TTC549 (cell line): Measurements from ENCODE around the gene ZNF576.
"Not testable (repeated sequence)": the region's sequence is repeated elsewhere in the genome, so short reads cannot be mapped to it uniquely, and the experiment has no call there.

Experiments
- FAIRE-seq: peaks from 2 replicates; lab custom pipeline; 2012; peaks lifted over from hg19 to GRCh38; lab: Jason Lieb, UNC

The ZNF576 gene

DNA sequence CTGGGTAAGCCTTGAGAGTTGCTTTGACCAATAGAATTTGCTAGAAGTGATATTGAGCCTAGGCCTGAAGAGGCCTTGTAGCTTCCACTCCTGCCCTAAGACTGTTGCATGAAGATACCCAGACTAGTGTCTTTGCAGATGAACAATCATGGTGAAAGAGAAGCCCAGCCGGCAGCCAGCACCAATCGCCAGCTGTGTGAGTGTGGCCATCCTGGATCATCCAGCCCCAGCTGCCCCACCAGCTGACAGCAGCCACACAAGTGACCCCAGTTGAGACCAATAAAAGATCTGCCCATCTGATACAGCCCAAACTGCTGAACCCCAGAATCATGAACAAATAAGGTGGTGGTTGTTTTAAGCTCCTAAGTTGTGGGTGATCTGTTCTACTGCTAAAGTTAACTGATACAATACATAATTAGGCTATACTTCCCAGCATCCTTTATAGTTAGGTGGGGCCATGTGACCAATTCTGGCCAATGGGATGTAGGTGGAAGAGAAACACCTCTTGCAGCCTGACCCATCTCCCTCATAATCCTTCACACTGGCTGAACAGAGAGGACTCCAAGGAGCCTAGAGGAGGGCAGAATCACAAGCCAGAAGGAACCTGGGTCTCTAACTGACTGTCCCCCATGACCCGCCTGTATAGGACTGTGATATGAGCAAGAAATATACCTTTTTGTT, 32.4 kb downstream of the ZNF576 start:
- no peak for FAIRE-seq

DNA sequence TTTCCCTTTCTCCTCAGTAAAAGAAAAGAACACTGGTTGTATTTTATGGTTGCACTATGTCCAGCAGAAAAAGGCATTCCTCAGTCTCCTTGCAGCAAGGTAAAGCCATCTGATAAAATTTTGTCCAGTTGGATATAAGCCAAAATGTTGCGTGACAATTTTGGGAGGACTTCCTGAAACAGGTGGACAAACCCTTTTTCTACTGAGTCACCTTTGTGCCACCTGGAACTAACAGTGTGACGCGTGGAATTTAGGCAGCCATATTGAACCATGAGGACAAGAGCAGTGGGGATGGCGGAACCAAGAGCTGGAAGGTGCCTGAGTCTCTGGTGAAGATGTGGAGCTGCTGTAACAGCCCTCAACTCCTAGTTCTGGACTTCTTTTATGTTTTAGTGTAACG, 35.1 kb downstream of the ZNF576 start:
- no peak for FAIRE-seq

DNA sequence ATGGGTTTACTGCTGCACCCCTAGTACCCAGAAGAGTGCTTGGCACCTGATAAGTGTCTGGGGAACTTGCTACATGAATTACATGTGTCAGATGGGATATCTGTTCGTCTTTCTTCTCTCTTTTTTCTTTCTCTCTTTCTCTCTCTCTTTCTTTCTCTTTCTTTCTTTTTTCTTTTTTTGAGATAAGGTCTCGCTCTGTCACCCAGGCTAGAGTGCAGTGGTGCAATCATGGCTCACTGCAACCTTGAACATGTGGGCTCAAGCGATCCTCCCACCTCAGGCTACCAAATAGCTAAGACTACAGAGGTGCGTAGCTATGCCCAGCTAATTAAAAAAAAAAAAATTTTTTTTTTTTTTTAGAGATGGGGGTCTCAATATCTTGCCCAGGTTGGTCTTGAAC, 37.1 kb downstream of the ZNF576 start:
- no peak for FAIRE-seq

DNA sequence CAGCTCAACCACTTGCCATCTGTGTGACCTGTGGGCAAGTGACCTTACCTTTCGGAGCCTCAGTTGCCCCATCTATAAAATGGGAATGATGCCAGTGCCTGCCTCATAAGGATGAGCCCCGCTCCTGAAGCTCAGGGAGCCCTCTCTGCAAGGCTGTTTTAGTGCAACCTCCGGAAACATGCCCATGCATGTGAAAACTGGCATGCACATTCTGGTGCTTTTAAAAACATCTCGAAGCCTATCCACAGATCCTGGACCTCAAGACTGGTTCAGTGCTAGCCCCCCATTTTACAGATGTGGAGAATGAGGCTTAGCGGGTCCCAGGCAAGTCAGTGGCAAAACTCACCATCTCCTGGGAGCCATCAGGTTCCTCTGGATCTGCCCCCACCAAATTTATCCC, 37.7 kb downstream of the ZNF576 start:
- FAIRE-seq, result no peak

DNA sequence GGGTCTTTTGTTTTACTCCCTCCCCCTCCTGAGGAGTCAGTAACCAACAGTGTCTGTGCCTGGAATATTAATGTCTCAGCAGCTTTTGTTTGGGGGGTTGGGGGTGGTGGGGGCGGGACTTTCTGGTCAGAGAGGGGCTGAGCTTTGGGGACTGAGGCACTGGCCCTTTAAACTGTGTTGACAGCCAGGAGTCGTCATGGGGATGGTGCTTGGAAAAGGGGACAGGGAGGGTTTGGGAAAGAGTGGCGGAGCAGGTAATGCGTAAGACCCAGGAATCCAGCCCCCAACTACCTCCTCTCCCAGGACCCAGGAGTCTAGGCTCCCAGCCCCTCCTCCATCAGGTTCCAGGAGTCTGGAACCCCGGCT, 38.1 kb downstream of the ZNF576 start:
- FAIRE-seq, result no peak

DNA sequence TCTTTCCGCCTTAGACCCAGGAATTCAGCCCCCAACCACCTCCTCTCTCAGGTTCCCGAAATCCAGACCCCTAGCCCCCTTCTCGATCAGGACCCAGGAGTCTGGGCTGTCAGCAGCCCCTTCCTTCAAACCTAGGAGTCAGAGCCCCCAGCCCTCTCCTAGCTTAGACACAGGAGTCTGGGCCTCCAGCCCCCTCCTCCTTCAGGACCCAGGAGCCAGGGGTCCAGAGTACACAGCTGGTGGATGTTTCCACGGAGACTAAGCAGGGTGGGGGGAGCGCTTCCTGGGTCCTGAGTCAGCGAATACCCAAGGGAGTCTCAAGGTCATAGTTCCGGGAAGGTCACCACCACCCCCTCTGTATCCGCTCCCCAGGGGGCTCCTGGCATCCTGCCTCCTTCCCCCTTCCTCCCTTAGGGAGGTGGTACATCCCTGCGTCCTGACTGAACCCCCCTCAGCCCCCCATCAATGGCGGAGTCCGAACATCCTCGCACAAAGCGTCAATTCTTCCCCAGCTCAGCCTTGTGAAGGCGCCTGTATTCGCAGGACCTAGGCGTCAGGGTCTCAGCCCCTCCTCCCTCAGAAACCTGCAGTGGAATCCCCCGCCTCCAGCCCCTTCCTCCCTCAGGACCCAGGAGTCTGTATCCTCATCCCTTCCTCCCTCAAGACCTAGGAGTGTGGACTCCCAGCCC, 38.6 kb downstream of the ZNF576 start:
- no peak for FAIRE-seq

DNA sequence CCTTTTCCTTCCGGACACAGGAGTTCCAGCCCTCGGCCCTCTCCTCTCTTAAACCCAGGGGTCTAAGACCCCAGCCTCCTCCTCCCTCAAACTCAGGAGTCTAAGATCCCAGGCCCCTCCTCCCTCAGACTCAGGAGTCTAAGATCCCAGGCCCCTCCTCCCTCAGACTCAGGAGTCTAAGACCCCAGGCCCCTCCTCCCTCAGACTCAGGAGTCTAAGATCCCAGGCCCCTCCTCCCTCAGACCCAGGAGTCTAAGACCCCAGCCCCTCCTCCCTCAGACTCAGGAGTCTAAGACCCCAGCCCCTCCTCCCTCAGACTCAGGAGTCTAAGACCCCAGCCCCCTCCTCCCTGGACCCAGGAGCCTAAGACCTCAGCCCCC, 39.2 kb downstream of the ZNF576 start:
- FAIRE-seq, result not testable (repeated sequence)

DNA sequence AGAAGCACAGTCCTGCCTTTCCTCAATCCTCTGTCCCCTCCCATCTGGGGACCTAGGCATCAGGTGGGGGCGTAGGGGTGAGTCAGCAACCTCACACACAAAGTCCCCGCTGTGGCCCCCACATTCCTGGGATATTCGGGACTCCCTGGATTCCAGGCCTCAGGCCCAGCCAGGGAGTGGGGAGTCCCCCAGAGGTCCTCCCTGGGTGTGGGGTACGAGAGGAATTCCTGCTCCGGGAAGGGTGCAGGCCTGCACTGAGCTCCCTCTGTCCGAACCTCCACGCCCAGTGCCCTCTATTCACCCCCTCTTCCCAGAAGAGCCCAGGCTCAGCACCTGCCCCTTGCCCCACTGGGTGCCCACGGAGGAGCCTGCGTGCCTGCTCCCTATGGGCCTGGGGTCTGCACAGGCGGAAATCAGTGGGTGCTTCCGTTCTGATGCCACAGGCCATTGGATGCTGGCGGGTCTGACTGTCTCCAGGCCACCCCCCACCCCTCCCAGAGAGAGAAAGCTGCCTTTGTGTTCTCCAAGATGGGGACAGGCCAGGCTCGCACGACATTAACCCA, 39.8 kb downstream of the ZNF576 start:
- FAIRE-seq, result no peak

DNA sequence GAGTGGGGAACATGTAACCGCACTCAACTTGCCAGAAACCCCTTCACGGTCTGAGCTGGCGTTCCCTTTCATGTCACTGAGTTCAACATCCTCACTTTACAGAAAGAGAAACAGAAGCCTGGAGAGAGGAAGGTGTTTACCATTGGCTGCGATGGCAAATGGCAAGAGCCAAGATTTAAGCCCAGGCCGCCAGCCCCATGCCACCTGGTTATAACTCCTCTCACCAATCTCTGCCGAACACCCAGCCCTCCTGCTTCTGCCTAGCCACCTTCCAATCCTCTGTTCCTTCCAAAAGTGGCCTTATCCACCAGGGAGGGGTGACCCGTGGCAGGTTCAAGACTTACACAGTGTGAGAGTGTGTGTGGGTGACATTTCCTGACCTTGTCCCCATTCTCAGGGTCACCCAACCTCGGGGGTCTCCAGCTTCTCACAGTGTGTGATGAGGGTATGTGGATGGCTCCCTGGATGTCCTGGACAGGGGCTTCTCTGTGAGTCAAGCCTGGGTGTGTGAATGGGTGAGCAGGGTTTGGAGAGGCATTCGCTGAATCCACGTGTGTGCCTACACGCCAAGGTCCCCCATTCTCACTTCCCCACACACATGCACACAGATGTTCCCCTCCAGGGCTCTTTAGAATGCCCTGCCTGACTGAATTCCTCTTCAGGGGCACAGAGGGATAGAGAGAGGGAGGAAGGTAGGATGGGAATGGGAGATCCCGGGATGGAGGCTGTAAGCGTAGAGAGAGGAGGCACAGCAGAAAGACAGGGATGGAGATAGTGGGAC, 42.0 kb downstream of the ZNF576 start:
- FAIRE-seq, result no peak

DNA sequence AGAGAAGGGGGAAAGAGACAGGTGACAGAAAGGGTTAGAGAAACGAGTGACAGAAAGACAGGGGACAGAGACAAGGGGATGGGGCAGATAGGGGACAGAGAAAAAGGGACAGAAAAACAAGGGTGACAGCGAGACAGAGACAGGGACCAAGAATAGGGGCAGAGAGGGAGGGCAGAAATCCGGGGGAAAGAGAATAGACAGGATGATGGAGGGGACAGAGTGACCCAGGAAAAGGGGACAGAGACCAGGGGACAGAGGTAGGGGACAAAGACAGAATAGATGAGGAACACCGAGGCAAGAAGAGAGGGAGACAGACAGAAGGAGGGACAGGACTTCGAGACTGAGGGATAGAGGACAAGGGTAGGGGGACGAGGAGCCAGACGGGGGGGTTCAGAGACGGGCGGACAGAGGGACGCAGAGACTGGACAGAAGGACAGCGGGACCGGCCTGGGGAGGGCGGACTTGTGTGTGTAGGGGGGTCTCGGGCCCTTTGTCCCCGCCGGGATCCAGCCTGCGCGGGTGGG, 42.7 kb downstream of the ZNF576 start:
- no peak for FAIRE-seq

DNA sequence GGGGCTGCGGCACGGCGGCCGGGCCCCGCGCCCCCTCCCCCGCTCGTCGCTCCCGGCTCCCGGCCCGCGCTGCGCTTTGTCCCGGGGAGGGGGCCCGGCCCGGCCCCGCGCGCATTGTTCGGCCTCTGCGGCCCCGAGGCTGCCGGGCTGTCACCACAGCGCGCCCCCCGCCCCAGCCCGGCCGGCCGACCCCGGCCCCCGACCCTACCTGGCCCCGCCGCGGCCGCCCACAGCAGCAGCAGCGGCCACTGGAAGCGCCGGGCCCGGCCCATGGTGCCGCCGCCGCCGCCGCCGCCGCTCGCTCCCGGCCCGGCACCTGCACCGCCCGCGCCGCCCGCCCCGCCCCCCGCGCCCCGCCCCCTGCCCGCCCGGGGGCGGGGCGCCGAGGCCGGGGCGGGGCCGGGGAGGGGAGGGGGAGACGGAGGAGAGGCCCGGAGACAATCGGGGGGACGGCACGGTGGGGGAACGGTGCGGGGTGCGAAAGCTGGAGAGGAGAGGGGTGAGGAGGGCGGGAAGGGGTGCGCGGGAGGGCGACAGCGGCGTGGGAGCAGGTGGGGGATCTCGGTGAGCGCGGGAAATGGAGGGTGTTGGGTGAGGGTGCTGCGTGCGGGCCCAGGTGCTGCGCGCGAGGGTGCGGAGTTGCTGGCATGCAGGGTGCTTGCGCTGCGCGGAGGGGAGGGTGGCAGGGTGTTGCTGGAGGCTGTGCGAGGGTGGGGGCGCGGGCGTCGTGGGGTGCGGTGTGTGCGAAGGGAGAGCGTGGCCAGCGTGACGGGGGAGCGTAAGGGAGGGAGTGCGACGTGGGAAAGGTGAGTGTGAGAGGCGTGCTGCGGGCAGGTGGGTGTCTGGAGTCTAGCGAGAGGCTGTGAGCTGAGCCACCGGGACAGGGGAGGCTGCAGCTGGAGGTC, 43.4 kb downstream of the ZNF576 start, which contains the start of gene CADM4:
CADM4 (minus strand) TSS at position 332 of the 905 bp plus-strand sequence; CDS start at position 272, 60 bp downstream.
- no peak for FAIRE-seq

DNA sequence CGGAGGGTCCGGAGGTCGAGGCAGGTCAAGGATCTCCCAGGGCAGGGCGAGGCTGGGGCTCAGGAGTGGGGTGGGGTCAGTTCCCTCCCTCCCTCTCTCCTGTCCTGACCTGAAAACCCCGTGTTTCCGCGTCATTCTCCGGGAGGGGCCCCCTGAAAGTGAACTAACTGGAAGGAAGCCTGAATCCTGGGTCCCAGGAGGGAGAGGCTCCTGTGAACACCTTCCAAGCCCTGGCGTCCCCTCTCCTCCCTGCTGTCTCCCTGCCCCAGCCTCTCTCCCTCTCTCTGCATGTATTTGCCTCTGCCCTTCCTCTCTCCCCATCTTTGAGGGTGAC, 44.0 kb downstream of the ZNF576 start:
- FAIRE-seq, result no peak

DNA sequence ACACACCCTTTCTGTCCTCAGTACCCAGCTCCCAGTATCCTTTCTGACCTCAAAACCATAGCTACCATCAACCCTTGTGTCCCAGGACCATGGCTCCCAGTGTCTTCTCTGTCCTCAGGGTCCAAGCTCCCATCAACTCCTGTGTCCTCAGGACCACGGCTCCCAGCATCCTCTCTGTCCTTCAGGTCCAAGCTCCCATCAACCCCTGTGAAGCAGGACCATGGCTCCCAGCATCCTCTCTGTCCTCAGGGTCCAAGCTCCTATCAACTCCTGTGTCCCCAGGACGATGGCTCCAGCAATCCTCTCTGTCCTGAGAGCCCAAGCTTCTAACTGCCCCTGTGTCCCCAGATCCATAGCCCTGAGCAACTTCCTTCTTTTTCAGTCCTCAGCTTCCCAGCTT, 44.9 kb downstream of the ZNF576 start:
- FAIRE-seq, result no peak

DNA sequence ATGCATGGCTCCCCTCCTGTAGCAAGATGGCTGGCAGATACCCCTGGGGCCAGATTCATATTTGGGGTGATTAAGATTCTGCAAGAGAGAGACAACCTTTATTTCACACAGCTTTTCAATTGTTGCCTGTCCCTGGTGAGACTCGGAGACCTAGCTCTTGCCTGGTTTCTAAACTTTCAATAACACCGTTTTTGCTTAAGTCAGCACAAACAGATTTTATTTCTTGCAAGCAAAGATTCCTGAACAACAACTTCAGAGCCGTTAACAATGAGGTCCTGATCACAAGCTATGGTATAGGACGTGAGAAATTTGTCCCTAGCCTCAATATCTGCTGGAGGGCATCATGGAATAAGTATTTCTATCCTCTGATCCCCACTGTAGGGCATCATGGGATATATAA, 46.1 kb downstream of the ZNF576 start:
- no peak for FAIRE-seq

DNA sequence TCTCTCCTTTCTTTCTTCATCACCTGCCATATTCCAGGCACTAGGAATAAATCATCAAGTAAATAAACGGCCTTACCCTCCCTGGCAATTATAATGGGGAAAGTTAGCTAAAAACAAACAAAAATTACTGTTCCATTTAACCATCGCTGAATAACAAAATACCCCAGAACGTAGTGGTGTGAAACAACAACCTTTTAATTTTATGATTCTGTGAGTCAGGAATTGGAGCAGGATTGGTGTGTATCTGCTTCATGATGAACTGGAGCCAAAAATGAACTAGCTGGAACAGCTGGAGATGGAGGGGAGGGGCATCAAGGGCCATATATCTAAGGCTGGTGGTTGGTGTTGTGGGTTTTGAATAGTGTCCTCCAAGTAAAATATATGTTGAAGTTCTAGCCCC, 46.9 kb downstream of the ZNF576 start:
- FAIRE-seq, result no peak

DNA sequence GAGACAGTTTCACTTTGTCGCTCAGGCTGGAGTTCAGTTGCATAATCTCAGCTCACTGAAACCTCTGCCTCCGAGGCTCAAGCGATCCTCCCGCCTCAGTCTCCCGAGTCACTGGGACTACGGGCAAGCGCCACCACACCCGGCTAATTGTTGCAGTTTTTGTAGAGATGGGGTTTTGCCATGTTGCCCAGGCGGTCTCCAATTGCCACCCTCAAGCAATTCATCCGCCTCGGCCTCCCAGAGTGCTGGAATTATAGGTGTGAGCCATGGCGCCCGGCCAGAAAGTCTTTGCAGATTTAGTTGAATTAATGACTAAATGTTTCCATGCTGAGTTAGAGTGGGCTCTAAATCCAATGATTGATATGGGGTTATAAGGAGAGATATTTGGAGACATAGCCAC, 47.8 kb downstream of the ZNF576 start:
- no peak for FAIRE-seq

DNA sequence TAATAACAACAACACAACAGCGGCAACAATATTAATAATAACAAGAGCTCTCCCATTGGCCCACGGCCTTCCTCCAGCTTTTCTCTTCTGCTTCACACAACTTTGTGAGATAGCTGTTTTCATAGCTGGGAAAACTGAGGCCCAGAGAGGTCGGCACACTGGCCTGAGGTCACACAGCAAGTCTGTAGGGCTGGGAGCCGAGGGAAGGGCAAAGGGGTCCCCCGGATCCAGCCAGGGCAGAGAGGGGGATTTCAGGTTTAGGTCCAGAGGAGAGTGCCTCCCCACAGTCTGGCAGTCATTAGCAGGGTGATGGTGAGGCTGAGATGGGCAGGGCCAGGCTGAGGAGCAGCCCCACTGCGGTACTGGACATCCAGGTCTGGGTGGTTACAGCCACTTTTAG, 52.2 kb downstream of the ZNF576 start:
- FAIRE-seq, result no peak

DNA sequence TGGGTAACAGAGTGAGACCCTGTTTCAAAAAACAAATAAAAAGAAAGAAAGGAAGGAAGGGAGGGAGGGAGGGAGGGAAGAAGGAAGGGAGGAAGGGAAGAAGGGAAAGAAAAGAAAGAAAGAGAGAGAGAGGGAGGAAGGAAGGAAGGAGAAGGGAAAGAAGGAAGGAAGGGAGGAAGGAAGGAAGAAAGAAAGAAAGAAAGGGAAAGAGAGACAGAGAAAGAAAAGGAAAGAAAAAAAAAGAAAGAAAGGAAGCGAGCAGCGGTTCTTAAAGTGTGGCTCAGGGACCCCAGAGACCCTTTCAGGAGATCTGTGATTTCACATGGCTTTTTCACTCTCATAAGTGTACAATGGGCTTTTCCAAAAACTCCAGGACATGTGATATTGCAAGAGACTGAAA, 53.1 kb downstream of the ZNF576 start:
- FAIRE-seq, result no peak

DNA sequence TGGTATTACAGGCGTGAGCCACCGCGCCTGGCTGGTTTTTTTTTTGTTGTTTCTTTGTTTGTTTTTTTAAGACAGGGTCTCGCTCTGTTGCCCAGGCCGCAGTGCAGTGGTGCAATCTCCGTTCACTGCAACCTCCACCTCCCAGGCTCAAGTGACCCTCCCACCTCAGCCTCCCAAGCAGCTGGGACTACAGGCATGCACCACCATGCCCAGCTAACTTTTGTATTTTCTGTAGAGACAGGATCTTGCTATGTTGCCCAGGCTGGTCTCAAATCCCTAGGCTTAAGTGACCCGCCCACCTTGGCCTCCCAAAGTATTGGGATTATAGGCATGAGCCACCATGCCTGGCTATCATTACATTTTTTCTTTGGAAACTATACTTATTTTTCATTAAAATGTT, 53.9 kb downstream of the ZNF576 start:
- not testable (repeated sequence) for FAIRE-seq
